ENCODE measurements around the gene HINT2.

Gene HINT2

DNA sequence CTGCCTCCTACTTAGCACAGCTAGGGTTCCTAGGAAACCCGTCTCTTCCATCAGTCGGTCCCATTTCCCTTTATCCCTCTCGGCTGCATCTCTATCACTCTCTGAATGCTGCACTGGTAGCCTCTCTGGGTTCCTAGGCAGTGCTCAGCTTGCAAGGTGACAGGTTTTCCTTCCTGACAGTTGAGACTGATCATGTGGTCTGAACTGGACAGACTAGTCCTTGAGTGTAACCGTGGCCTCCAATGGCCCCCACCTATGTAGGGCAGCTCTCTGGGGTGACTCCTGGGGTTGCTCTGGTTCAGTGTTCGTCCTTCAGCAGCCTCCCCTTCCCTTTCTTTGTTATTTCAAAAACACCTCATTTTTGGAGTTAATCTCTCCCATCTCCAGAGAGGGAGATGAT is 18.0 kb upstream of the HINT2 start:
- in situ Hi-C loops (cut with MboI; ENCODE audit: low pct_unique_long_range_greater_than_20kb, low sequenced_read_pairs, unreplicated experiment), result no loop called here
- TF ChIP-seq, protein P1, sequence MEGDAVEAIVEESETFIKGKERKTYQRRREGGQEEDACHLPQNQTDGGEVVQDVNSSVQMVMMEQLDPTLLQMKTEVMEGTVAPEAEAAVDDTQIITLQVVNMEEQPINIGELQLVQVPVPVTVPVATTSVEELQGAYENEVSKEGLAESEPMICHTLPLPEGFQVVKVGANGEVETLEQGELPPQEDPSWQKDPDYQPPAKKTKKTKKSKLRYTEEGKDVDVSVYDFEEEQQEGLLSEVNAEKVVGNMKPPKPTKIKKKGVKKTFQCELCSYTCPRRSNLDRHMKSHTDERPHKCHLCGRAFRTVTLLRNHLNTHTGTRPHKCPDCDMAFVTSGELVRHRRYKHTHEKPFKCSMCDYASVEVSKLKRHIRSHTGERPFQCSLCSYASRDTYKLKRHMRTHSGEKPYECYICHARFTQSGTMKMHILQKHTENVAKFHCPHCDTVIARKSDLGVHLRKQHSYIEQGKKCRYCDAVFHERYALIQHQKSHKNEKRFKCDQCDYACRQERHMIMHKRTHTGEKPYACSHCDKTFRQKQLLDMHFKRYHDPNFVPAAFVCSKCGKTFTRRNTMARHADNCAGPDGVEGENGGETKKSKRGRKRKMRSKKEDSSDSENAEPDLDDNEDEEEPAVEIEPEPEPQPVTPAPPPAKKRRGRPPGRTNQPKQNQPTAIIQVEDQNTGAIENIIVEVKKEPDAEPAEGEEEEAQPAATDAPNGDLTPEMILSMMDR (IDR thresholded peaks at IDR 0.05; ENCODE audit: extremely low read depth, insufficient read depth, missing control alignments), result no peak
- DNase-seq (ENCODE audit: low spot score), result no peak

DNA sequence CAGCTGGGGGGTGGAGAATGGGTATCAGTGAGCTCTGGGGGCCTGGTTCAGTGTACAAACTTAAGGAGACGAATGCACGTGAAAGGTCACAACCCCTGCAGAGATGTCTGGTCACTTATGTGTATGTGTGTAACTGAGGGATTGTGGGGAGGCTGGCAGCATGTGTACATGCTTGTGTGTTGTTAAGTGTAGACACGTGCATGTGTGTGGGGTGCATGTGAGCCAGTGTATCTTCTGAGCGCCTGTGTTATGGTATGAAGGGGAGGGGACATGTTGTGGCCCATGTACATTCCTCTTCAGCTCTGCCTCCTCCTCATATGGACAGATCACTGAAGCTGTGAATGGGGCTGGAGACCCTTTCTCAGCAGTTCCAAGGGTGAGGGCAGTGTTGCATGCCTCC is 16.2 kb upstream of the HINT2 start:
- TF ChIP-seq, protein P1 (IDR thresholded peaks at IDR 0.05; ENCODE audit: extremely low read depth, insufficient read depth, missing control alignments), result no peak
- DNase-seq (ENCODE audit: low spot score), result no peak
- in situ Hi-C loops (cut with MboI; ENCODE audit: low pct_unique_long_range_greater_than_20kb, low sequenced_read_pairs, unreplicated experiment), result no loop called here

DNA sequence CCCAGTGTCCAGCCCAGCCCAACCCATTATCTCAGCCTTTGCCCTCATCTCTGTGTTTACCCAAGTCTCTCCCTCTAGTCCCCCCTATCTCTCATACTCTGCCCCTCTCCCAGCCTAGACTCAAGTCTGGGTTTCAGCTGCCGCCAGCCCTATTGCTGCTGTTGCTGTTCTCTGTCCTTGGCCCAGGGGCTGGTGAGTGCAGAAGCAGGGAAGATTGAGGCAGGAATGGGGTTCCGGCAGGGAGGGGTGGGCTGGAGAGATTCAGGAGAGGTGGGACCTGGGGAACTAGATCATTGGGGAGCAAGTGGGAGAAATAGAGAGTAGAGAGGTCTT is 14.9 kb upstream of the HINT2 start:
- in situ Hi-C loops (cut with MboI; ENCODE audit: low pct_unique_long_range_greater_than_20kb, low sequenced_read_pairs, unreplicated experiment), result loop anchor here (10.0 kb wide), 1 partner anchor 55 kb away; no protein-coding TSS in a partner anchor
- DNase-seq (ENCODE audit: low spot score), result no peak
- TF ChIP-seq, protein P1 (IDR thresholded peaks at IDR 0.05; ENCODE audit: extremely low read depth, insufficient read depth, missing control alignments), result no peak

DNA sequence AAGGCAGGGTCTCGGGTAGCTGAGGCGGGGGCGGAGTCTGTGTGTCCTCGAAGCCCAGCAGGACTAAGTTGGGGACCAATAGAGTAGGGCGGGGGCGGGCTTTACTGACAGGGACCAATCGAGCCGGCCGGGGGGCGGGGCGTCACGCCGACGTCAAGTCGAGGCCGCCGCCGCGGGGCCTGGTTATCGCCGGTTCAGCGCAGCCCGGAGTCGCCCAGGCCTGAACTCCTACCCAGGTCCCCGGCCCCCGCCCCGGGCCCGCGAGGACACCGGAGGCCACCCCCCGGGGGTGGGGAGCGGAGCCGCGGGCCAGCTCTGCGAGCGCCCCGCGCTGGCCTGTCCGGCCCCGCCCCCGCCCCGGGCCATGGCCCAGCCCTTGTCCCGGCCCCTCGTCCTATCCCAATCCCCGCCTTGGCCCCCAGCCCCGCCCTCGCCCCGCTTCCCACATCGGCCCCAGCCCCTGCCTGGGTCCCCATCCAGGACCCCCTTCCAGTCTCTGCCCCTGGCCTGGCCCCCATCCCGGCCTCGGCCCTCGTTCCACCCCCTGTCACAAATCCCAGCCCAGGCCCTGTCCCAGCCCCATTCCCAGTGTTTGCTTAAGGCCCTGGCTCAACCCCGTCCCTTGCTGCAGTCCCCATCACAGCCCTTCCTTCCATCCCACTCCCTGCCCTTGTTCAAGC is 14.4 kb upstream of the HINT2 start, which contains the start of gene TMEM8B:
Gene TMEM8B (plus strand): TSS at position 145 of the 680 bp plus-strand sequence. CDS start 220 bp downstream, at position 365.
- in situ Hi-C loops (cut with MboI; ENCODE audit: low pct_unique_long_range_greater_than_20kb, low sequenced_read_pairs, unreplicated experiment), result loop anchor here (10.0 kb wide), 1 partner anchor 56 kb away; no protein-coding TSS in a partner anchor
- TF ChIP-seq, protein P1 (IDR thresholded peaks at IDR 0.05; ENCODE audit: extremely low read depth, insufficient read depth, missing control alignments), result no peak
- DNase-seq (ENCODE audit: low spot score), result peak; percentile 96

DNA sequence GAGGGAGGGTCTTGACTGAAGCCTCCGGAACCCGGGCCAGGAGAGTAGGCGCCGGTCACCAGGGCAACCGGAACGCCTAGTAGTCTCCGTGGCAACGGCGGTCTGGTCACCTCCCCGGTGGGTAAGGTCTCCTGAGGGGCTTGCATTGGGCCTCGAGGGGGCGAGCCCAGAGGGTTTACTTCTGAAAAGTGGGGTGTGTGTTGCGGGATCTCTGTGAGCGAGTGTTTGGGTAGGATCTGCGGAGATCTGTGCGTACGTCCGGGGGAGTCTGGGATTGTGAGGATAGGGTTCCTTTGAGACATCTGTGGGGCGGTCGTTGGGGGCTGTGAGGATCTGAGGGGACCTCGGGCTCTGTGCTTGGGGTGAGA is 13.9 kb upstream of the HINT2 start, which contains the start of gene FAM221B:
Gene FAM221B (minus strand): TSS at position 17 of the 368 bp plus-strand sequence. CDS start 2,571 bp downstream, outside the sequence.
- in situ Hi-C loops (cut with MboI; ENCODE audit: low pct_unique_long_range_greater_than_20kb, low sequenced_read_pairs, unreplicated experiment), result loop anchor here (10.0 kb wide), 1 partner anchor 56 kb away; no protein-coding TSS in a partner anchor
- TF ChIP-seq, protein P1 (IDR thresholded peaks at IDR 0.05; ENCODE audit: extremely low read depth, insufficient read depth, missing control alignments), result no peak

DNA sequence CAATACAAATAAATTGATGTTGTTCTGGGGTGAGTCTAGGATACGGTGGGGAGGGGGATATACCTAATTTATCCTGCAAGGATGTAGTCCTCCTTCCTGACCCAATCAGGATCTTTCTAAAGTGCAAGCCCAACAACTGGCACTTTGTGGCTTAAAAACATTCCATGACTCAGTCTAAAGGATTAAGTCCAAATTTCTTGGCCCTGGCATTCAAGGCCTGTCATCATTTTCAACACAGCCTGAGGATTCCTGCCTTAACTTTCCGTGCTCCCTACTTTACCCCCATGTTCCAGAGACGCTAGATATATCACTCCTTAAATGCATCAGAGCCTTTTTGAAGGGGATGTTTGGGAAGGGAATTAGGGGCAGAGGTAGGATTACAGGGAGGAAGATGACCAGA is 12.6 kb upstream of the HINT2 start:
- in situ Hi-C loops (cut with MboI; ENCODE audit: low pct_unique_long_range_greater_than_20kb, low sequenced_read_pairs, unreplicated experiment), result loop anchor here (10.0 kb wide), 1 partner anchor 57 kb away; no protein-coding TSS in a partner anchor
- no peak for DNase-seq (ENCODE audit: low spot score)
- TF ChIP-seq, protein P1 (IDR thresholded peaks at IDR 0.05; ENCODE audit: extremely low read depth, insufficient read depth, missing control alignments), result no peak

More for the DNA sequence above, 13.9 kb upstream of the HINT2 start, which contains the start of gene FAM221B:
- DNase-seq (ENCODE audit: low spot score), result peak; percentile 29

Measured in GM13977 (cell line).